Activated naive CD4-positive, alpha-beta T cell treated with Interleukin-2 at 50 U/mL for 16 hours (primary cell): ENCODE measurements around the gene CFAP73.

ENCODE experiments used
- DNase-seq: peaks from one replicate; pipeline ENCODE4 v3.0.0-alpha.2; 2020

Gene CFAP73

GRCh38 chr12:113142886-113143332, 6.6 kb upstream of the CFAP73 start:
- DNase-seq = no peak

- no peak for DNase-seq
Observed at GRCh38 chr12:113143959-113144358, 5.6 kb upstream of the CFAP73 start.

GRCh38 chr12:113144806-113145205, 4.7 kb upstream of the CFAP73 start:
- DNase-seq = no peak

GRCh38 chr12:113145720-113146551, 3.6 kb upstream of the CFAP73 start:
- no peak for DNase-seq

- no peak for DNase-seq
Observed at GRCh38 chr12:113146999-113147398, 2.5 kb upstream of the CFAP73 start.

GRCh38 chr12:113151655-113152054, 2.1 kb downstream of the CFAP73 start:
- DNase-seq = no peak

- DNase-seq = no peak
Observed at GRCh38 chr12:113152196-113152834, 2.8 kb downstream of the CFAP73 start.

GRCh38 chr12:113152835-113153814, 3.6 kb downstream of the CFAP73 start:
- peak; percentile 59 for DNase-seq

GRCh38 chr12:113154351-113154973, 4.9 kb downstream of the CFAP73 start:
- DNase-seq = no peak

GRCh38 chr12:113155060-113155459, 5.5 kb downstream of the CFAP73 start:
- no peak for DNase-seq

- no peak for DNase-seq
Observed at GRCh38 chr12:113155646-113156045, 6.1 kb downstream of the CFAP73 start.

- no peak for DNase-seq
Observed at GRCh38 chr12:113157218-113157859, 7.8 kb downstream of the CFAP73 start.

GRCh38 chr12:113158439-113159203, 9.1 kb downstream of the CFAP73 start:
- no peak for DNase-seq

- no peak for DNase-seq
Observed at GRCh38 chr12:113159937-113160336, 10.4 kb downstream of the CFAP73 start.

GRCh38 chr12:113161415-113162016, 12.0 kb downstream of the CFAP73 start:
- no peak for DNase-seq

- DNase-seq = no peak
Observed at GRCh38 chr12:113162102-113163029, 12.8 kb downstream of the CFAP73 start.

- no peak for DNase-seq
Observed at GRCh38 chr12:113163030-113163360, 13.5 kb downstream of the CFAP73 start.

GRCh38 chr12:113164014-113164413, 14.5 kb downstream of the CFAP73 start:
- DNase-seq = no peak

- no peak for DNase-seq
Observed at GRCh38 chr12:113165521-113166450, 16.3 kb downstream of the CFAP73 start.
